ENCODE results near the gene INCA1.

- TF ChIP-seq MYNN (CRISPR knock-in tag; IDR thresholded peaks at IDR 0.05; ENCODE audit: low read depth), result no peak
- no peak for TF ChIP-seq ATF1 (CRISPR knock-in tag; IDR thresholded peaks at IDR 0.05)
- no peak for TF ChIP-seq JUNB (CRISPR knock-in tag; IDR thresholded peaks at IDR 0.05; ENCODE audit: borderline replicate concordance)
Observed at GRCh38 chr17:4939546-4939795, 57.9 kb downstream of the INCA1 start.

Measured in HepG2 (cell line).